Ectodermal cell (in vitro differentiated cells): Measurements from ENCODE around the gene TMEM190.

Experiments
- H3K27ac ChIP-seq: 2 replicates; pipeline ENCODE4 v1.7.0; 2013; ENCODE audit warnings: mild to moderate bottlenecking, low read depth, low read length; ENCODE audit not compliant: insufficient read depth, poor library complexity, severe bottlenecking
- H3K27me3 ChIP-seq: 2 replicates; pipeline ENCODE4 v1.7.0; 2013; ENCODE audit warnings: mild to moderate bottlenecking, low read length; ENCODE audit not compliant: insufficient read depth, control insufficient read depth, poor library complexity, severe bottlenecking
- H3K36me3 ChIP-seq: one replicate; pipeline ENCODE4 v1.7.0; 2013; ENCODE audit warnings: low read length; ENCODE audit not compliant: control insufficient read depth, insufficient read depth
- H3K4me1 ChIP-seq: one replicate; pipeline ENCODE4 v1.7.0; 2013; ENCODE audit warnings: low read length; ENCODE audit not compliant: control insufficient read depth, insufficient read depth
- H3K4me3 ChIP-seq: 2 replicates; pipeline ENCODE4 v1.7.0; 2013; ENCODE audit warnings: low read depth, low read length, control low read depth; ENCODE audit not compliant: insufficient read depth
- H3K9me3 ChIP-seq: 2 replicates; pipeline ENCODE4 v1.7.0; 2013; ENCODE audit warnings: mild to moderate bottlenecking, low read length, moderate library complexity; ENCODE audit not compliant: control insufficient read depth
- WGBS, 2 experiments: methylation state at CpG; one replicate each; pipeline ENCODE4 v1.1.7; 2013; ENCODE audit warnings: missing lambda C conversion rate in 2 of 2; 5-methylcytosine and 5-hydroxymethylcytosine counted together

The TMEM190 gene

DNA sequence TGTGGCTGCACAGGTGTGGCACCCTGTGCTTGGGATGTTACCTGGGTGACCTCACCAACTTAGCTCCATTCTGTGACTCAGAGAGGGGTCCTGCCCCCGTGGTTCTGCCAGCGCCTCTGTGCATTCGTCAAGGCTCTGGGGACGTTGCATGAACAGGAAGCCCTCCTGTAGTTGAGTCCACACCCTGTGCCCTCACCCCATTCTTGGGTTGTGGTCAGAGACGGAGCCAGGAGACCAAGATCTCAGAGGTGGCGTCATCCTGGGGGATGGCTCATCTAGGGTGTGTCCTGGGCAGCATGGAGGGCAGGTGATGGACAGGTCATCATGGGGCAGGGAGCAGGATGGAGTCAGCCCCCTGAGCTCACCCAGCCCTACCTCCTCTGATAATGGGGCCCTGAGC lies 24.6 kb upstream of the TMEM190 start:
- Histone ChIP-seq H3K27ac (no peak overlapping the region), H3K27me3 (peaks cover 56% of the 10 kb centered on the region), H3K4me1 (peaks cover 21% of the 10 kb centered on the region), H3K9me3 (no peaks in the 10 kb centered on the region), H3K36me3 (no peaks in the 10 kb centered on the region), H3K4me3 (no peak overlapping the region)
- 91 to 93% methylated on average over 6 of the region's 6 CpGs for WGBS, 2 experiments

- Histone ChIP-seq H3K4me3 (no peak overlapping the region), H3K36me3 (no peaks in the 10 kb centered on the region), H3K4me1 (peaks cover 21% of the 10 kb centered on the region), H3K9me3 (no peaks in the 10 kb centered on the region), H3K27ac (no peak overlapping the region), H3K27me3 (peaks cover 61% of the 10 kb centered on the region)
- 85 to 87% methylated on average over 25 of the region's 25 CpGs for WGBS, 2 experiments
Observed at GRCh38 chr19:55352549-55353145, 24.0 kb upstream of the TMEM190 start.

DNA sequence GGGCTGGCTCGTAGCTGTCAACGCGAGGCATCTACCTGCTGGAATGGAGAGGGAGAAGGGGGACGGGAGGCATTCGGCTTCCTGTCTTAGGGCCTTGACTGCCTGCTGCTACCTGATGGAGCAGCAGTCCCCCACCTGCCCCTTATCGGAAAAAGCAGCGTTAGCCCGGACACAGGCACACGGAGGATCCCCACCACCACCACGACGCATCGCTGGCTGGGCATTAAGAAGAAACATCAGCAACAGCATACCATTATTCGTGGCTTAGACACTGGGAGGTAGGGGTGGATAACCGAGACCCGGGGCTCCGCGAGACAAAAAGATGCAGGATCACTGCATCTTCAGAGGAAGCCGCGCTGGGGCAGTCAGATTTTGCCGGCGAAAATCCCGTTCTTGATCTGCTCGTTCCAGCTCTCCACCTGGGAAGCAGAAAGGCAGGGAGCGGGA lies 23.2 kb upstream of the TMEM190 start:
- H3K27ac ChIP-seq: no peak overlapping the region

GRCh38 chr19:55353803-55354697 lies 22.6 kb upstream of the TMEM190 start:
- no peak overlapping the region for H3K27ac ChIP-seq
- WGBS, 2 experiments: 1 to 2% methylated on average over 72 of the region's 72 CpGs
- no peaks in the 10 kb centered on the region for H3K9me3 ChIP-seq
- H3K4me3 ChIP-seq: peak overlapping the region; percentile 22
- no peaks in the 10 kb centered on the region for H3K36me3 ChIP-seq
- peaks cover 61% of the 10 kb centered on the region for H3K27me3 ChIP-seq
- H3K4me1 ChIP-seq: peaks cover 7% of the 10 kb centered on the region

More for the DNA sequence above, 23.2 kb upstream of the TMEM190 start:
- peaks cover 13% of the 10 kb centered on the region for H3K4me1 ChIP-seq
- no peaks in the 10 kb centered on the region for H3K36me3 ChIP-seq
- peaks cover 61% of the 10 kb centered on the region for H3K27me3 ChIP-seq
- H3K4me3 ChIP-seq: peak overlapping the region; percentile 22
- H3K9me3 ChIP-seq: no peaks in the 10 kb centered on the region
- WGBS, 2 experiments: 8 to 9% methylated on average over 24 of the region's 24 CpGs

- WGBS, 2 experiments: 2 to 5% methylated on average over 34 to 35 of the region's 43 CpGs
- H3K36me3 ChIP-seq: no peaks in the 10 kb centered on the region
- peak within 1 kb of the TSS; percentile 22 for H3K4me3 ChIP-seq
- no peak within 1 kb of the TSS for H3K27ac ChIP-seq
- H3K9me3 ChIP-seq: no peaks in the 10 kb centered on the region
- H3K27me3 ChIP-seq: peaks cover 61% of the 10 kb centered on the region
- H3K4me1 ChIP-seq: peaks cover 6% of the 10 kb centered on the region
Observed at GRCh38 chr19:55354698-55355212, 21.9 kb upstream of the TMEM190 start, which contains the start of gene COX6B2. Gene COX6B2, minus strand, starts transcription at chr19:55354719. Its CDS starts 198 bp downstream, at chr19:55354521.

- Histone ChIP-seq H3K4me1 (peaks cover 6% of the 10 kb centered on the region), H3K4me3 (no peak overlapping the region), H3K27me3 (peaks cover 61% of the 10 kb centered on the region), H3K36me3 (no peaks in the 10 kb centered on the region), H3K27ac (no peak overlapping the region), H3K9me3 (no peaks in the 10 kb centered on the region)
- WGBS, 2 experiments: 47 to 48% methylated on average over 12 of the region's 13 CpGs
Observed at GRCh38 chr19:55355213-55355821, 21.3 kb upstream of the TMEM190 start.

DNA sequence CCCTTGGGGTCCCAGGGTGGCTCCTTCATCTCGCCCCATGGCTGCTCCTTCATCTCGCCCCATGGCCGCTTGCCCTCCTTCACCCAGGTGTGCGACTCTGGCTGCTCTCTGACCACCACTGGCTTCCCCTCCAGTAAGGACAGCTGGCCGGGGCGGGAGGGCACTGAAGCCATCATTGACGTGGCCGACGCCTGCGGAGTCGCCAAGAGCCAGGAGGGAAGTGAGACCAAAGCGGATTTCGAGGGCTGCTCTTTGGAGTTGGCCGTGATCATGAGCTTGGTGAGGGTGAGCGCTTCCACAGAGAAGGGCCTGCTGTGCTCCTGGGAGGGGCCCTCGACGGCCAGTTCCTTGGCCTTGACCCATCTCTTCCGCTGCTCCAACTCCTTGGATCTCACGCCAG lies 18.1 kb upstream of the TMEM190 start:
- H3K27me3 ChIP-seq: peaks cover 40% of the 10 kb centered on the region

DNA sequence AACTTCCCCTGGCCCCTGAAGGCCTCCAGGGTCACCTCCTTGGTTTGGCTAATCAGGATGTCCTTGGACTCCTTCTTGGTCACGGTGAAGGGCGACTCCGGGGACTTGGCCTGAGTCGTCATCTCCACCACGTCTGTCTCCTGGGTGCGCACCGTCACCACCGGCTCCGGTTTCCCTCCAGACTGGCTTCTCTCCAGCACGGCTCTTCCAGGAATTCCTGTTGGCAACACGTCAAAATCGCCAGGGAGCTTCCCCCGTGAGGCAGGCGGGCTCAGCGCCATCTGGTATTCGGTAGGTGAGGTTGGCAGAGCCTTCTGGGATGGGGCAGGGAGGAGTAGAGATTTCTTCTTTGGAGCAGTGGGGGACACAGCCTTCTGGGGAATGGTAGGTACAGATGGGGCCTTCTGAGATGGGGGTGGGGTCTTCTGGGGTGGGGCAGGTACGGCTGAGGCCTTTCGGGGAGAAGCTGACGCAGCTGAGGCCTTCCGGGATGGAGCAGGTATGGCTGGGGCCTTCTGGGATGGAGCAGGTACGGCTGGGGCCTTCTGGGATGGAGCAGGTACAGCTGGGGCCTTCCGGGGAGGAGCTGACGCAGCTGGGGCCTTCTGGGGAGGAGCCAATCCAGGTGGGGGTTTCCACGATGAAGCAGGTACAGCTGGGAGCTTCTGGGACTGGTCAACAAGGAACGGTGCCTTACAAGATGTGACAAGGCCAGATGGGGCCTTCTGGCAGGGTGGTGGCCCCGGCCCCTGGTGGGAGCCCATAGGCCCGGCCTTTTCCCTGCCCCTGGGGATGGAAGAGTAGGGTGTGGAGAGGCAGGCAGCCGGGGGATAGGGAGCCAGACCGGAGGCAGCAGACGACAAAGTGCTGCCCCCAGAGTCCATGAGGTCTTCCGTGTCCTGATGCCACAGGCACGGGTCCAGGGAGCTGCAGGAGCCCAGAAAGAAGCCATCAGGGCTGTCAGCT lies 17.4 kb upstream of the TMEM190 start:
- 89 to 91% methylated on average over 31 of the region's 32 CpGs for WGBS, 2 experiments
- Histone ChIP-seq H3K27ac (no peak overlapping the region), H3K4me1 (peaks cover 6% of the 10 kb centered on the region)

More for the DNA sequence above, 18.1 kb upstream of the TMEM190 start:
- no peak overlapping the region for H3K4me3 ChIP-seq
- no peak overlapping the region for H3K27ac ChIP-seq
- peaks cover 6% of the 10 kb centered on the region for H3K4me1 ChIP-seq
- WGBS, 2 experiments: 90 to 93% methylated on average over 19 of the region's 19 CpGs
- H3K9me3 ChIP-seq: no peaks in the 10 kb centered on the region
- no peaks in the 10 kb centered on the region for H3K36me3 ChIP-seq

DNA sequence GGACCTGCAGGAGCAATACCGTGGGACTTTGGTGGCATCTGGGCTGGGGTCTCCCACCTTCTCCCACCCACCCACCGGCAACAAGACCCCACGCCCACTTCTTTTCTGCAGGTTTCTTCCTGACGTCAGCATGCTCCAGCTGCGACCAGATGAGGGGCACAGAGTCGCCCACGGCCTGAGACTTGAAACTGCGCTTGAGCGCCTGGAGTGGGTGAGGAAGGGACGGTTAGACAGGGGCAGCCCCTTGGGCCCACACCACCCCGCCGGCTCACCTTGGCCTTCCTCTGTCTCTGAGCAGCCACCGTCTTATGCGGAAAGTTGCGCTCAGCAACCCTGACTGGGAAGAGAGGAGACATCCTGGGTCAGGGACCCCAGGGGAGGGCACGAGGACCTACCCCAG lies 15.7 kb upstream of the TMEM190 start:
- H3K36me3 ChIP-seq: no peaks in the 10 kb centered on the region
- peaks cover 6% of the 10 kb centered on the region for H3K4me1 ChIP-seq
- H3K4me3 ChIP-seq: no peak overlapping the region
- H3K9me3 ChIP-seq: no peaks in the 10 kb centered on the region
- whole genome bisulfite sequencing, 2 experiments: 85 to 87% methylated on average over 16 of the region's 16 CpGs
- no peak overlapping the region for H3K27ac ChIP-seq
- peaks cover 17% of the 10 kb centered on the region for H3K27me3 ChIP-seq

More for the DNA sequence above, 17.4 kb upstream of the TMEM190 start:
- no peak overlapping the region for H3K4me3 ChIP-seq
- H3K9me3 ChIP-seq: no peaks in the 10 kb centered on the region
- H3K27me3 ChIP-seq: peaks cover 32% of the 10 kb centered on the region
- no peaks in the 10 kb centered on the region for H3K36me3 ChIP-seq
